Measurements from ENCODE around the gene F2RL3. TPM values are rescaled to one million over a fixed set of nuclear protein-coding genes. Genes with fewer than 3 reads are reported as not detected.

The F2RL3 gene
- total RNA-seq (2022; extraction: Qiagen RNA extraction; ENCODE audit: low read depth), result not detected in 5 replicates

DNA sequence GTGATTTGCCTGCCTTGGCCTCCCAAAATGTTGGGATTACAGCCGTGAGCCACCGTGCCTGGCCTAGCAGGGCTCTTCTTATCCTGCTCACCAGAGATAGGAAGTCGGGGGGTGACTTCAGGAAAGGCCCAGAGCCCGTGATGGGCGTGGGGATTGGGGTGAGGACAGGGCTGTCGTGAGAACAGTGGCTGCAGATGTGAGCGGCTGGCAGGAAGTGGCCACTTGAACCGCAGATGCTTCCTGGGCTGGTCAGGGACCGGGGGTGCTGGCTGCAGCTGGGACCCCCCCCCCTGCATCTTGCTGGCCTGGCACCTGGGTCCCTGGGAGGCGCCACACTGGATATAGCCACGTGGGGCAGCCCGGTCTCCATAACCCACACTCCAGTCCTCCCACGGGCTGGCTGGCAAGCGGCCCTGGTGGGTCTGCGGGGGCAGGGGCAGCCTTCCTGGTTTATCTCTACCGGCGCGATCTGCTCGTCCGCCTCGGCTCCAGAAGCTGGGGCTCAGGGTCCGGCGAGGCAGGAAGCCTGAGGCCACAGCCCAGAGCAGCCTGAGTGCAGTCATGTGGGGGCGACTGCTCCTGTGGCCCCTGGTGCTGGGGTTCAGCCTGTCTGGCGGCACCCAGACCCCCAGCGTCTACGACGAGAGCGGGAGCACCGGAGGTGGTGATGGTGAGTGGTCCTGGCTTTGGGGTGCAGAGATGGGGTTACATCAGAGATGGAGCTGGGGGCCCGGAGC lies at the start of gene F2RL3:
TSS of gene F2RL3 (plus strand) at position 371 of the 737 bp plus-strand sequence. CDS start at position 562, 191 bp downstream.

Other genes with a start within 250 kb of the F2RL3 start
- gene SMIM7, start 228.9 kb upstream of the F2RL3 start, total RNA-seq (2022; extraction: Qiagen RNA extraction; ENCODE audit: low read depth), result 65.2 to 89.1 TPM (median 73.0 TPM) in 5 replicates
- gene TMEM38A, start 227.9 kb upstream of the F2RL3 start, total RNA-seq (2022; extraction: Qiagen RNA extraction; ENCODE audit: low read depth), result 0.22 to 1.6 TPM (median 1.2 TPM) in 5 replicates
- gene NWD1, start 169.2 kb upstream of the F2RL3 start, total RNA-seq (2022; extraction: Qiagen RNA extraction; ENCODE audit: low read depth), result not detected in 5 replicates
- gene SIN3B, start 59.6 kb upstream of the F2RL3 start, total RNA-seq (2022; extraction: Qiagen RNA extraction; ENCODE audit: low read depth), result 15.5 to 23.9 TPM (median 23.1 TPM) in 5 replicates
- gene CPAMD8, start 137.8 kb downstream of the F2RL3 start, total RNA-seq (2022; extraction: Qiagen RNA extraction; ENCODE audit: low read depth), result 0.04 to 0.46 TPM (median 0.42 TPM) in 3 of 5 replicates, not detected in the others
- gene HAUS8, start 186.5 kb downstream of the F2RL3 start, total RNA-seq (2022; extraction: Qiagen RNA extraction; ENCODE audit: low read depth), result 13.7 to 17.1 TPM (median 15.3 TPM) in 5 replicates
- 24.8 to 39.5 TPM (median 35.9 TPM) in 5 replicates for gene MYO9B, start 186.8 kb downstream of the F2RL3 start, total RNA-seq (2022; extraction: Qiagen RNA extraction; ENCODE audit: low read depth)